ENCODE results near the gene KLHDC8B. TPM values are rescaled to one million over a fixed set of nuclear protein-coding genes. Genes with fewer than 3 reads are reported as not detected.

The KLHDC8B gene
- total and polyA plus RNA-seq, 2 experiments from 2014 or later, result 72.0 to 86.4 TPM

- peaks cover 19% of the 10 kb centered on the region for H3K4me1 ChIP-seq (ENCODE audit: insufficient read depth)
- TF ChIP-seq, protein P1, sequence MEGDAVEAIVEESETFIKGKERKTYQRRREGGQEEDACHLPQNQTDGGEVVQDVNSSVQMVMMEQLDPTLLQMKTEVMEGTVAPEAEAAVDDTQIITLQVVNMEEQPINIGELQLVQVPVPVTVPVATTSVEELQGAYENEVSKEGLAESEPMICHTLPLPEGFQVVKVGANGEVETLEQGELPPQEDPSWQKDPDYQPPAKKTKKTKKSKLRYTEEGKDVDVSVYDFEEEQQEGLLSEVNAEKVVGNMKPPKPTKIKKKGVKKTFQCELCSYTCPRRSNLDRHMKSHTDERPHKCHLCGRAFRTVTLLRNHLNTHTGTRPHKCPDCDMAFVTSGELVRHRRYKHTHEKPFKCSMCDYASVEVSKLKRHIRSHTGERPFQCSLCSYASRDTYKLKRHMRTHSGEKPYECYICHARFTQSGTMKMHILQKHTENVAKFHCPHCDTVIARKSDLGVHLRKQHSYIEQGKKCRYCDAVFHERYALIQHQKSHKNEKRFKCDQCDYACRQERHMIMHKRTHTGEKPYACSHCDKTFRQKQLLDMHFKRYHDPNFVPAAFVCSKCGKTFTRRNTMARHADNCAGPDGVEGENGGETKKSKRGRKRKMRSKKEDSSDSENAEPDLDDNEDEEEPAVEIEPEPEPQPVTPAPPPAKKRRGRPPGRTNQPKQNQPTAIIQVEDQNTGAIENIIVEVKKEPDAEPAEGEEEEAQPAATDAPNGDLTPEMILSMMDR (IDR thresholded peaks at IDR 0.05; ENCODE audit: poor library complexity), result peak; percentile 18
- no peak for TF ChIP-seq EZH2 (IDR thresholded peaks at IDR 0.05; ENCODE audit: borderline replicate concordance)
- H3K79me2 ChIP-seq, result peaks cover 28% of the 10 kb centered on the region
- H3K27ac ChIP-seq, result no peak overlapping the region
- 63% methylated on average over 3 of the region's 3 CpGs for WGBS (ENCODE audit: low lambda C conversion rate, missing lambda C conversion rate)
- no peak for DNase-seq (ENCODE audit: low spot score)
- no peaks in the 10 kb centered on the region for H3K27me3 ChIP-seq
- H3K9me2 ChIP-seq (replicated peaks; ENCODE audit: insufficient read depth), result no peaks in the 10 kb centered on the region
- H4K20me1 ChIP-seq (ENCODE audit: insufficient read depth, poor library complexity, severe bottlenecking), result no peaks in the 10 kb centered on the region
- H2AFZ ChIP-seq, result peak overlapping the region; percentile 99
- no peaks in the 10 kb centered on the region for H3K36me3 ChIP-seq (replicated peaks; ENCODE audit: insufficient read depth, low read depth)
- no peak overlapping the region for H3K4me3 ChIP-seq
- no peaks in the 10 kb centered on the region for H3K9me3 ChIP-seq (ENCODE audit: low read depth)
- peak overlapping the region; percentile 99 for H3K4me2 ChIP-seq
These were observed 36.7 kb upstream of the KLHDC8B start for GRCh38 chr3:49134471-49135265.

DNA sequence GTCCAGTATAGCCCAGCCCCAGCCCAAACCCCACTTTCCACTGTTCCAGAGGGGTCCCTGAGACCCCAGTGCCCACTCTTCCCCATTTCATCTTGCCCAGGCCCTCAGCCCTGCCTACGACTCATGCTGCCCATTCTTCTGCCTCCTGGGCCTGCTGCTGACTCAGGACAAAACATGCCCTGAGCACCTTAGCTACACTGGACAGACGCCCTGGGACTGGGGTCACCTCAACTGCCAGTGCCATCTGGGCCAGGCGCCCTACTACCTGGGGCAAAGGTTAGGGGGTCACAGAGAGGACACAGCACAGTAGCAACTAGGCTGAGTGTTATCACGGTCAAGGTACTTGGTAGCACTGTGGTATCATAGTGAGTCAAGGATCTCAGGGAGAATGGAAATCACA lies 35.9 kb upstream of the KLHDC8B start:
- DNase-seq (ENCODE audit: low spot score), result no peak
- Histone ChIP-seq H3K27me3 (no peaks in the 10 kb centered on the region), H3K9me2 (replicated peaks; ENCODE audit: insufficient read depth) (no peaks in the 10 kb centered on the region), H3K27ac (no peak overlapping the region), H2AFZ (no peak overlapping the region), H3K4me3 (no peak overlapping the region), H3K9me3 (ENCODE audit: low read depth) (no peaks in the 10 kb centered on the region), H3K4me2 (no peak overlapping the region), H4K20me1 (ENCODE audit: insufficient read depth, poor library complexity, severe bottlenecking) (no peaks in the 10 kb centered on the region), H3K36me3 (replicated peaks; ENCODE audit: insufficient read depth, low read depth) (no peaks in the 10 kb centered on the region), H3K79me2 (peaks cover 23% of the 10 kb centered on the region), H3K4me1 (ENCODE audit: insufficient read depth) (peaks cover 19% of the 10 kb centered on the region)
- no peak for TF ChIP-seq EZH2phosphoT487 (IDR thresholded peaks at IDR 0.05; ENCODE audit: low read depth, severe bottlenecking, unreplicated experiment)
- no peak for TF ChIP-seq EZH2 (IDR thresholded peaks at IDR 0.05; ENCODE audit: borderline replicate concordance)
- TF ChIP-seq, protein P1 (IDR thresholded peaks at IDR 0.05; ENCODE audit: poor library complexity), result no peak
- WGBS (ENCODE audit: low lambda C conversion rate, missing lambda C conversion rate), result 76% methylated on average over 4 of the region's 4 CpGs

- TF ChIP-seq, protein P1 (IDR thresholded peaks at IDR 0.05; ENCODE audit: poor library complexity), result no peak
- TF ChIP-seq EZH2phosphoT487 (IDR thresholded peaks at IDR 0.05; ENCODE audit: low read depth, severe bottlenecking, unreplicated experiment) (no peak), EZH2 (IDR thresholded peaks at IDR 0.05; ENCODE audit: borderline replicate concordance) (no peak)
- WGBS (ENCODE audit: low lambda C conversion rate, missing lambda C conversion rate), result 81% methylated on average over 3 of the region's 3 CpGs
- Histone ChIP-seq H3K27me3 (no peaks in the 10 kb centered on the region), H3K79me2 (no peaks in the 10 kb centered on the region), H3K4me3 (no peak overlapping the region), H3K9me2 (replicated peaks; ENCODE audit: insufficient read depth) (no peaks in the 10 kb centered on the region), H3K27ac (no peak overlapping the region), H3K36me3 (replicated peaks; ENCODE audit: insufficient read depth, low read depth) (no peaks in the 10 kb centered on the region), H3K4me1 (ENCODE audit: insufficient read depth) (no peaks in the 10 kb centered on the region), H2AFZ (no peak overlapping the region), H3K4me2 (no peak overlapping the region), H4K20me1 (ENCODE audit: insufficient read depth, poor library complexity, severe bottlenecking) (no peaks in the 10 kb centered on the region), H3K9me3 (ENCODE audit: low read depth) (no peaks in the 10 kb centered on the region)
- DNase-seq (ENCODE audit: low spot score), result no peak
These were observed 31.3 kb upstream of the KLHDC8B start for GRCh38 chr3:49140080-49140479.

All from hepatocyte (in vitro differentiated cells).